Hepatocyte (in vitro differentiated cells): ENCODE measurements around the gene MSH3.
"Not testable (repeated sequence)": the region's sequence is repeated elsewhere in the genome, so short reads cannot be mapped to it uniquely, and the experiment has no call there.

Source experiments
- CTCF ChIP-seq: fragments of 200-600 bp; sonication (generic); IDR thresholded peaks from 2 replicates; pipeline ENCODE4 v1.5.1; 2016; ENCODE audit warnings: antibody characterized with exemption, mild to moderate bottlenecking; ENCODE audit not compliant: poor library complexity
- EZH2 ChIP-seq: fragments of 200-600 bp; sonication (generic); IDR thresholded peaks from 2 replicates; pipeline ENCODE4 v1.6.1; 2016; ENCODE audit warnings: antibody characterized with exemption, mild to moderate bottlenecking, borderline replicate concordance
- EZH2phosphoT487 ChIP-seq: fragments of 200-600 bp; sonication (generic); IDR thresholded peaks from one replicate; pipeline ENCODE4 v1.6.1; 2018; ENCODE audit warnings: antibody characterized with exemption, mild to moderate bottlenecking, low read depth, moderate library complexity; ENCODE audit not compliant: unreplicated experiment, severe bottlenecking

GRCh38 chr5:80841026-80841797 is 186.8 kb downstream of the MSH3 start:
- TF ChIP-seq EZH2, CTCF, EZH2phosphoT487: not testable (repeated sequence)
